SU-DHL-6 (cell line): Measurements from ENCODE around the gene SLCO4A1.

Source experiments
- H2AFZ ChIP-seq: fragments of 200-600 bp; sonication (generic); 2 replicates; pipeline ENCODE4 v1.6.1; 2014; ENCODE audit warnings: low read depth, mild to moderate bottlenecking, moderate library complexity, mixed read lengths, antibody characterized with exemption, low read length; ENCODE audit not compliant: severe bottlenecking
- H3F3A ChIP-seq: fragments of 200-600 bp; shearing (Covaris generic); 2 replicates; pipeline ENCODE4 v1.6.0; 2016; ENCODE audit warnings: antibody characterized with exemption, mild to moderate bottlenecking; ENCODE audit not compliant: insufficient read depth
- H3K27ac ChIP-seq: fragments of 200-600 bp; sonication (generic); 2 replicates; pipeline ENCODE4 v1.5.1; 2016; ENCODE audit warnings: low read depth, mild to moderate bottlenecking, low read length, moderate library complexity, mixed read lengths
- H3K27me3 ChIP-seq: fragments of 200-600 bp; sonication (generic), shearing (Covaris generic); 2 replicates; pipeline ENCODE4 v1.6.0; 2014; ENCODE audit warnings: mild to moderate bottlenecking, low read length
- H3K36me3 ChIP-seq: fragments of 200-600 bp; sonication (generic); 2 replicates; pipeline ENCODE4 v1.6.1; 2014; ENCODE audit warnings: mild to moderate bottlenecking, low read length, mixed read lengths
- H3K4me2 ChIP-seq: fragments of 300-600, 200-600 bp; shearing (Covaris generic), sonication (generic); 2 replicates; pipeline ENCODE4 v1.6.0; 2014; ENCODE audit warnings: low read length, low read depth, mild to moderate bottlenecking; ENCODE audit not compliant: poor library complexity, severe bottlenecking
- H3K4me3 ChIP-seq: fragments of 200-600 bp; sonication (generic); 2 replicates; pipeline ENCODE4 v1.5.1; 2014; ENCODE audit warnings: antibody characterized with exemption, low read length, mild to moderate bottlenecking, mixed read lengths; ENCODE audit not compliant: insufficient read depth, poor library complexity, severe bottlenecking
- H3K79me2 ChIP-seq: fragments of 200-600 bp; sonication (generic); 2 replicates; pipeline ENCODE4 v1.6.1; 2014; ENCODE audit warnings: mild to moderate bottlenecking, low read length, moderate library complexity; ENCODE audit not compliant: insufficient read depth
- H3K9ac ChIP-seq: fragments of 200-600 bp; sonication (generic); 2 replicates; pipeline ENCODE4 v1.7.0; 2014; ENCODE audit warnings: mild to moderate bottlenecking, low read length
- H3K9me2 ChIP-seq: fragments of 200-600 bp; sonication (generic); replicated peaks from 2 replicates; pipeline ENCODE4 v1.6.1; 2014; ENCODE audit warnings: low read length; ENCODE audit not compliant: insufficient read depth
- H3K9me3 ChIP-seq: fragments of 200-600 bp; sonication (generic); 2 replicates; pipeline ENCODE4 v1.6.1; 2014; ENCODE audit warnings: low read length, mixed read lengths; ENCODE audit not compliant: insufficient read depth
- H4K20me1 ChIP-seq: fragments of 200-600 bp; sonication (generic); 2 replicates; pipeline ENCODE4 v1.6.1; 2014; ENCODE audit warnings: low read depth, mild to moderate bottlenecking, antibody characterized with exemption, low read length, moderate library complexity, mixed read lengths
- CTCF ChIP-seq: fragments of 200-600 bp; sonication (generic); IDR thresholded peaks from one replicate; pipeline ENCODE4 v1.5.1; 2017; ENCODE audit warnings: antibody characterized with exemption, mild to moderate bottlenecking, low read length, moderate library complexity; ENCODE audit not compliant: insufficient read depth, poor library complexity, severe bottlenecking
- EZH2phosphoT487 ChIP-seq: fragments of 200-600 bp; sonication (generic), shearing (Covaris generic); conservative IDR thresholded peaks from 2 replicates; pipeline ENCODE4 v1.6.1; 2018; ENCODE audit warnings: mild to moderate bottlenecking, antibody characterized with exemption, low read length, moderate library complexity, mixed read lengths

Gene SLCO4A1

GRCh38 chr20:62637521-62638054, 4.7 kb upstream of the SLCO4A1 start:
- H4K20me1 ChIP-seq: no peaks in the 10 kb centered on the region
- H3K9ac ChIP-seq: no peak overlapping the region
- H2AFZ ChIP-seq: no peak overlapping the region
- no peaks in the 10 kb centered on the region for H3K9me2 ChIP-seq
- no peaks in the 10 kb centered on the region for H3K79me2 ChIP-seq
- H3K27me3 ChIP-seq: no peaks in the 10 kb centered on the region; the same call in 1 of the 2 replicates
- no peak overlapping the region for H3K27ac ChIP-seq
- H3F3A ChIP-seq: no peaks in the 10 kb centered on the region
- no peaks in the 10 kb centered on the region for H3K36me3 ChIP-seq
- H3K9me3 ChIP-seq: no peaks in the 10 kb centered on the region
- no peak overlapping the region for H3K4me3 ChIP-seq
- TF ChIP-seq EZH2phosphoT487 (no peak), CTCF (no peak)
- H3K4me2 ChIP-seq: no peak overlapping the region

- no peaks in the 10 kb centered on the region for H3K9me2 ChIP-seq
- H3F3A ChIP-seq: no peaks in the 10 kb centered on the region
- no peaks in the 10 kb centered on the region; the same call in 1 of the 2 replicates for H3K27me3 ChIP-seq
- H3K36me3 ChIP-seq: no peaks in the 10 kb centered on the region
- no peaks in the 10 kb centered on the region; the same call in 1 of the 2 replicates for H3K79me2 ChIP-seq
- H3K27ac ChIP-seq: no peak overlapping the region
- TF ChIP-seq CTCF (no peak), EZH2phosphoT487 (no peak)
- no peak overlapping the region for H2AFZ ChIP-seq
- no peak overlapping the region for H3K4me3 ChIP-seq
- no peaks in the 10 kb centered on the region for H4K20me1 ChIP-seq
- no peaks in the 10 kb centered on the region for H3K9me3 ChIP-seq
- H3K4me2 ChIP-seq: no peak overlapping the region
- H3K9ac ChIP-seq: no peak overlapping the region
These were observed 4.2 kb upstream of the SLCO4A1 start for GRCh38 chr20:62638055-62638570.

GRCh38 chr20:62638679-62639406, 3.5 kb upstream of the SLCO4A1 start:
- Histone ChIP-seq H3K9me2 (no peaks in the 10 kb centered on the region), H3K4me3 (no peak overlapping the region), H3F3A (no peaks in the 10 kb centered on the region), H3K9me3 (no peaks in the 10 kb centered on the region), H3K27me3 (no peaks in the 10 kb centered on the region; the same call in 1 of the 2 replicates), H2AFZ (no peak overlapping the region), H3K4me2 (no peak overlapping the region), H3K9ac (no peak overlapping the region), H3K36me3 (no peaks in the 10 kb centered on the region), H3K27ac (no peak overlapping the region), H3K79me2 (peaks cover 5% of the 10 kb centered on the region; the same call in 1 of the 2 replicates), H4K20me1 (0 out of 2 replicates have a peak, but pooled peaks cover 3% of the 10 kb centered on the region)
- TF ChIP-seq EZH2phosphoT487: no peak
- no peak for TF ChIP-seq CTCF
